Mucosa of descending colon (tissue), 3 donors: Measurements from ENCODE around the gene RPL29. TPM values are rescaled to one million over a fixed set of nuclear protein-coding genes. Genes with fewer than 3 reads are reported as not detected.

Experiments
- ATAC-seq: fragments of 200-7000 bp; cut with Tn5 transposase; one replicate; pipeline ENCODE4 v1.9.1; 2020; ENCODE audit warnings: mild to moderate bottlenecking, moderate library complexity
- DNase-seq, 3 donors: peaks; one replicate each; pipeline ENCODE4 v3.0.0-alpha.2; 2020
- H3K36me3 ChIP-seq: fragments of 200-600 bp; one replicate; pipeline ENCODE4 v1.8.0; 2021; ENCODE audit warnings: low read depth, mild to moderate bottlenecking
- H3K4me1 ChIP-seq: fragments of 200-600 bp; one replicate; pipeline ENCODE4 v1.8.0; 2021; ENCODE audit warnings: low read depth, mild to moderate bottlenecking
- H3K4me3 ChIP-seq: fragments of 200-600 bp; one replicate; pipeline ENCODE4 v1.8.0; 2021; ENCODE audit warnings: mild to moderate bottlenecking
- H3K9me3 ChIP-seq: fragments of 200-600 bp; one replicate; pipeline ENCODE4 v1.8.0; 2021; ENCODE audit warnings: mild to moderate bottlenecking
- CTCF ChIP-seq: fragments of 200-600 bp; IDR thresholded peaks from one replicate; pipeline ENCODE4 v1.8.0; 2022; ENCODE audit warnings: antibody characterized with exemption, mild to moderate bottlenecking
- intact Hi-C, 2 donors: fragments of 100-400 bp; cut with DNase I in 1 of 2; cut with micrococcal nuclease in 1 of 2; formaldehyde crosslinking; loops; one replicate each; pipeline versions ENCODE4 v1.11.0 to v1.11.1; 2022; cut with DNase I, micrococcal nuclease
- total RNA-seq, 3 donors: library from RNA; stranded (reverse); fragmentation: NEBNext Ultra II Directional in 2 of 3; extraction: Animal tissue kit (Norgen Biotek cat#: 25700) in 2 of 3; gene quantifications; one replicate each; pipeline versions ENCODE4 v1.2.1 to v1.2.4, GENCODE V29; 2021 to 2023
- donor health status: DM: no; HTN: no; CAD: no; lungs with moderate emphysema.
- donor health status: DM: no; HTN: no; CAD: no.
- donor health status: DM: no; HTN: yes; CAD: no.

The RPL29 gene
- total RNA-seq, 3 donors from 2014 or later = 782 to 973 (median 946) TPM

DNA sequence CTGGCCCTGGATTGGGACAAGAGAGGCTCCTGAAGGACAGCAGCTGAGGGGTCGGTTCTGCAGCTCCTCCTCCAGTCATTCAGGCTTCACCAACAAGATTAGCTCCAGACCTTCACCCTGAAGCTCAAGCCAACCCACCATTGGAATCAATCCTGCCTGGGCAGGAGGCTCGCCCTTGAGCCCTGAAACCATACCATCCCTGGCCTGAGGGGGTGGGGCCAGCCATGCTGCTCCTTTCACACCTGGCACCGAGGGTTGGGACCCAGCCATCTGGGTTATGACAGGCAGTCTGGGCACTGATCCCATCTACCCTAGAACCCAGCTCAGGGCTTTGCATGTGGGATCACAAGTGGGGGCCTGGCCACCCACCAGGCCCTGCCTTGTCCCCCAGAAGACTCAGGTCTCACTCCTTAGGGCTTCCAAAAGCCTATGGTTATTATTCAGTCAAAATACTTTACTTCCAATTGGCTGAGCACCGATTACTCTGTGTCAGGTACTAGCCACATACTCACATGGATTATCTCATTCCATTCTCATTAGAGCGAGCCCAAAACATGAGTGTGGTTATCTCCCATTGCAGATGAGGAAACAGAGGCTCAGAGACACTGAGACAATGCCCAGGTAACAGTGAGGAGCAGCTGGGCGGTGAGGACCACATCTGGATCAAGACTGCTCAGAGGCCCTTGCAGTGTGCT lies 24.9 kb downstream of the RPL29 start:
- peaks cover 20% of the 10 kb centered on the region for H3K4me1 ChIP-seq
- DNase-seq = peak in 2 of 3 donors; percentile 48 to 56
- ATAC-seq = no peak

DNA sequence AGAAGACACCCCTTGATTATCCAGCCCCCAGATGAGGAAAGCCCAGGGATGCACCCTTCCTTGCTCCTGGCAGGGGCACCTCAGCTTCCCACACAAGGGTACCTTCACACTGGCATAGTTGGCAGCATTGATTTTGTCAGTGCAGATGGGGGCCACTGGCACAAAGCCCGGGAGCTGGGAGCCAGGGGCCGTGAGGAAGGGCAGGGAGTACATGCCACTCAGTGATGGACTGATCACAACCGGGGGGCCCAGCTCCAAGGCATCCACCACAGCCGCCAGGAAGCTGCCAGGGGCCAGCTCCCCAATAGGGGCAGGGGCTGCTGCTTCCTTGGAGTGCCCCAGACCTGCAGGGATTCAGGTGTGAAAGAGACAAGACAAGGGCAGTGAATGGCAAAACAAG lies 25.9 kb downstream of the RPL29 start:
- ATAC-seq (no peak), DNase-seq (peak in 1 of 3 donors; percentile 27)
- Histone ChIP-seq H3K4me1 (peaks cover 17% of the 10 kb centered on the region), H3K4me3 (no peak overlapping the region), H3K9me3 (no peaks in the 10 kb centered on the region), H3K36me3 (no peaks in the 10 kb centered on the region)
- intact Hi-C loops = no loop called here
- TF ChIP-seq CTCF = no peak

More for the DNA sequence above, 24.9 kb downstream of the RPL29 start:
- Histone ChIP-seq H3K36me3 (no peaks in the 10 kb centered on the region), H3K9me3 (no peaks in the 10 kb centered on the region), H3K4me3 (no peak overlapping the region)
- no peak for TF ChIP-seq CTCF
- intact Hi-C loops = no loop called here

DNA sequence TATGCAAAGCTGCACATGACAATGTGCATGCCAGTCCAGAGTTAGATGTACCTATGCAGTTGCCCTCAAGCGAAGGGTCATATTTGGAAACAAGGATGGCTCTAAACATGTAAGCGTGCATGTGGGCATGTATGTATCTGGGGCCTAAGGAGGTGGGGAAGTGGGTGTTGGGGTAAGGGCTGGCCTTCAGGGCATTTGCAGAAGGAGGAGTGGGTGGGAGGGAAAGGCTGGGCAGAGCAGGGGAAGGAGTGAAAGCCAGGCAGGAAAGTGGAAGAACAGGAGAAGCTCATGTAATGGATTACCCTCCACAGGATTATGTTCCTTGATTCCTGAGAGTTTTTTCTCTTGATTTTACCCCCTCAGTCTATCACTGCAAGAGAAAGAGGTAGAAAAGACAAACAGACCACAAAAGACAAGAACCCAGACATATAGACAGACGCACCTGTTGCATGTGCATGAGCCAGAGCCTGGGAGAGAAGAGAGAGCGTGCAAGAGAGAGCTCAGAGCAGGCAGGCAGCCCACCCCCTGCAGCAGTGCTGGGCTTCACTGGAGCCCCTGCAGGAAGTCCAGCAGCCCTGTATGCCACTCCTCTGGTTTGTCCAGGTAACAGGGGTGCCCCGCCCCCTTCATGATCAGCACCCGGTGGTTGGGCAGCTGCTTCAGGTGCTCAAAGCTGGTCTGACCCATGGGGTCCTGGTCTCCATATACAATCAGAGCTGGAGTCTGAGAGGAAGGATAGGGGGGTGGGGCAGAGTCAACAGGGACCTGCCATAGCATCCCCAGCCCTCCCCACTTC lies 26.6 kb downstream of the RPL29 start:
- Histone ChIP-seq H3K4me3 (no peak overlapping the region), H3K4me1 (peaks cover 17% of the 10 kb centered on the region), H3K9me3 (no peaks in the 10 kb centered on the region), H3K36me3 (no peaks in the 10 kb centered on the region)
- ATAC-seq (no peak), DNase-seq (peak in 1 of 3 donors; percentile 35)
- intact Hi-C loops = no loop called here
- no peak for TF ChIP-seq CTCF

DNA sequence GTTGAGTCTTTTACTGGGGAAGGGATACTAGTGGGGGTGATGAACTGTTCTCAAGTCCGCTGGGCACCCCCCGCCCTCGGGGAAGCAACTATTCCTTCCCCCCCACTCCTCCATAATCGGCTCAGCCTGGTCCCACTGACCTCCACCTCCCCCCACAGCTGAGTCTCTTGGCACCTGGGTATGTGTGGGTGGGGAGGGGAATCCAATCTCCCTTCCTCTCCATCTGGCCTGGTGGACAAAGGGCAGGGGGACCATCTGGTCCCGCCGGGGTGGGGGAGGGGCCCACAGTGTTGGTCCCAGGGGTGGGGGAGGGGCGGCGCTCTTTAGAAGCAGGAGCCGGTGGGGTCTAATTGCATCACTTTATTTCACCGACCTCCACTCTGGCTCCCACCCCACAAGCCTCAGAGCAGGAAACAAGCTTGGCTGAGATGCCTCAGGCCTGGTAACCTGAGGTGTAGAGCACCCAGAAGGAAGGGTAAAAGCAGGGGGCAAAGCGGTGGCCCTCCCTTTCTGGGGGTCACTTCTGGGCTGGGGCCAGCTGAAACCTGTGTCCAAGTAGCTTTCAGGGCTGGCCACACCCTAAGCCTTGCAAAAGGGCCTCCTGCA lies 27.4 kb downstream of the RPL29 start:
- intact Hi-C loops = no loop called here
- peak in 1 of 3 donors; percentile 45 for DNase-seq
- Histone ChIP-seq H3K9me3 (no peaks in the 10 kb centered on the region), H3K4me3 (peak overlapping the region; percentile 50), H3K4me1 (peaks cover 17% of the 10 kb centered on the region), H3K36me3 (no peaks in the 10 kb centered on the region)
- TF ChIP-seq CTCF = no peak
- ATAC-seq = peak; percentile 6

DNA sequence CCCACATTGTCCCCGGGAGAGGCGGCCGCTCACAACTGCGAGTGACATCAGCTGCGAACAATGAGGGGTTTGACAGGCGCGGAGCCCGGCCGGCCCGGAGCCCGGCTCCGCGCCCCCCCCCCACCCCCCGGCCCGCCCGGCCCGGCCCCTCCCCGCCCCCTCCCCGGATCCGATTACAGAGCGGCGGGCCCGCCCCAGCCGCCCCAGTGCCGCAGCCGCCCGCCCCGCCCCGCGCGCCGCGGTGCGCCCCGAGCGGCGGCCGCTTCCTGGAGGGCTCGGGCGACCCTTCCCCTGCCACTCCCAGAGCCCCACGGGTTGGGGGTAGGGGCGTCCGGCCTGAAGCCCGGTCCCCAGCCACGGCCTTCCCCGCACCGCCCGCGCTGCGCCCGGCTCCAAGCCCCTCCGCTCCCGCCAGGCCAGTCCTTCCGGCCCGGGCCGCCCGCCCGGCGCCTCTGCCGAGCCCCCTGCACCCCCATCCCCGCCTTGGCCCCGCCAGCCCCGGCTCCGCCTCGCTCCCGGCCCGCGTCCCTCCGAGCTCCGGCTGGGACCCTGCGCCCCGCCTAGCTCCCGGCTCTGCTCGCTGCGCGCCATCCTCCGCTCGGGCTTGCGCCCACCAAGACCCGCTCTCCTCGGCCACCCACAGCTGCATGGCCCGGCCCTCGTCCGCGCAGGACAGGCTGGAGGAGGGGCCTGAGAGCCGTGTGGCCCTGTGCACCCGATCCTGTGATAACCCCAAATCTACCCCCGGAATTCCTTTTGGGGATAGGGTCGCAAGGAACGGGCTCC lies 28.1 kb downstream of the RPL29 start, which contains the start of gene PCBP4:
Gene PCBP4 (minus strand): TSS at position 71 of the 786 bp plus-strand sequence. CDS start 6,214 bp downstream, outside the sequence.
- Histone ChIP-seq H3K9me3 (no peaks in the 10 kb centered on the region), H3K36me3 (no peaks in the 10 kb centered on the region), H3K4me1 (peaks cover 16% of the 10 kb centered on the region), H3K4me3 (peak within 1 kb of the TSS; percentile 50)
- DNase-seq (peak; percentile 59 to 75 (median 67)), ATAC-seq (peak; percentile 77)
- no peak for TF ChIP-seq CTCF
- intact Hi-C loops = no loop called here
